T-cell (primary cell): Measurements from ENCODE around the gene DPP6. TPM values are rescaled to one million over a fixed set of nuclear protein-coding genes. Genes with fewer than 3 reads are reported as not detected.

Experiments
- ATAC-seq, 4 experiments: fragments of 200-7000 bp in 3 of 4; fragments of 150-1000 bp in 1 of 4; cut with Tn5 transposase; replicated peaks in 1 of 4; 1 replicate in 3 of 4; 2 replicates in 1 of 4; pipeline ENCODE4 v1.10.0; 2021; ENCODE audit warnings: moderate library complexity in 3 of 4, mild to moderate bottlenecking in 2 of 4, moderate number of reproducible peaks in 1 of 4
- CTCF ChIA-PET, 2 donors: fragments of 300-600 bp; sonication (Branson Sonifier 250); formaldehyde crosslinking; loops; one replicate each; lab custom pipeline; 2022; ENCODE audit warnings: antibody characterized with exemption in 2 of 2; lab: Charles Lee
- POLR2A ChIA-PET, 2 donors: fragments of 300-600 bp; sonication (Branson Sonifier 250); formaldehyde crosslinking; loops; one replicate each; lab custom pipeline; 2022; ENCODE audit warnings: antibody characterized with exemption in 2 of 2; lab: Charles Lee
- DNase-seq, 35 experiments: peaks; one replicate each; pipeline versions ENCODE4 v3.0.0 to v3.0.0-alpha.2; 2013 to 2023
- H3K27ac ChIP-seq: one replicate; pipeline ENCODE4 v1.5.1; 2013; ENCODE audit warnings: low read length
- H3K27me3 ChIP-seq, 2 experiments: replicated peaks in 1 of 2; 1 replicate in 1 of 2; 2 replicates in 1 of 2; pipeline versions ENCODE4 v1.6.1 to v1.7.0; 2013; ENCODE audit warnings: low read length in 1 of 2, mixed read lengths in 1 of 2; ENCODE audit not compliant: control insufficient read depth in 2 of 2, insufficient read depth in 2 of 2; ENCODE audit errors: extremely low read depth in 1 of 2
- H3K36me3 ChIP-seq, 2 donors: 1 replicate in 1 of 2; 2 replicates in 1 of 2; pipeline versions ENCODE4 v1.6.1 to v1.7.0; 2013; ENCODE audit warnings: low read length in 1 of 2; ENCODE audit not compliant: control insufficient read depth in 2 of 2, insufficient read depth in 1 of 2; ENCODE audit errors: extremely low read depth in 1 of 2
- H3K4me1 ChIP-seq, 2 experiments: 1 replicate in 1 of 2; 2 replicates in 1 of 2; pipeline versions ENCODE4 v1.6.1 to v1.7.0; 2013; ENCODE audit warnings: low read length in 2 of 2, mixed read lengths in 1 of 2; ENCODE audit not compliant: insufficient read depth in 2 of 2, control insufficient read depth in 1 of 2; ENCODE audit errors: extremely low read depth in 1 of 2
- H3K4me3 ChIP-seq, 2 donors: 1 replicate in 1 of 2; 2 replicates in 1 of 2; pipeline versions ENCODE4 v1.5.1 to v1.7.0; 2013; ENCODE audit warnings: mild to moderate bottlenecking in 2 of 2, low read length in 1 of 2, moderate library complexity in 1 of 2; ENCODE audit not compliant: control insufficient read depth in 1 of 2; ENCODE audit errors: extremely low read depth in 1 of 2
- H3K9me3 ChIP-seq: 2 replicates; pipeline ENCODE4 v1.7.0; 2013
- H3K27ac Mint-ChIP-seq, 2 donors: one replicate each; pipeline ENCODE4 v1.8.0; 2020 to 2021; ENCODE audit warnings: mild to moderate bottlenecking in 2 of 2, mixed read lengths in 2 of 2
- H3K27me3 Mint-ChIP-seq, 2 donors: one replicate each; pipeline ENCODE4 v1.8.0; 2021 to 2022; ENCODE audit warnings: mixed read lengths in 2 of 2
- H3K36me3 Mint-ChIP-seq: one replicate; pipeline ENCODE4 v1.8.0; 2021; ENCODE audit warnings: mixed read lengths
- H3K4me1 Mint-ChIP-seq, 3 donors: one replicate each; pipeline ENCODE4 v1.8.0; 2020 to 2022; ENCODE audit warnings: mixed read lengths in 3 of 3, mild to moderate bottlenecking in 1 of 3
- H3K4me3 Mint-ChIP-seq, 3 donors: one replicate each; pipeline ENCODE4 v1.8.0; 2020 to 2022; ENCODE audit warnings: mild to moderate bottlenecking in 3 of 3, mixed read lengths in 3 of 3, moderate library complexity in 3 of 3
- H3K9me3 Mint-ChIP-seq, 3 donors: one replicate each; pipeline ENCODE4 v1.8.0; 2020 to 2022; ENCODE audit warnings: mixed read lengths in 3 of 3
- WGBS: methylation state at CpG from one replicate; pipeline ENCODE4 v1.1.5; 2013; ENCODE audit warnings: missing lambda C conversion rate; ENCODE audit not compliant: insufficient coverage; 5-methylcytosine and 5-hydroxymethylcytosine counted together
- total RNA-seq, 35 experiments: library from RNA in 6 of 35; stranded (reverse) in 6 of 35; fragments of 120-200 nt in 1 of 35; gene quantifications; one replicate each; pipeline versions ENCODE4 v1.2.1 to v1.2.4 and lab custom pipeline; 2013 to 2026

The DPP6 gene
- total RNA-seq, 5 donors from 2014 or later (not counting 1 experiment from before 2014, with no cell fraction given): not detected

DNA sequence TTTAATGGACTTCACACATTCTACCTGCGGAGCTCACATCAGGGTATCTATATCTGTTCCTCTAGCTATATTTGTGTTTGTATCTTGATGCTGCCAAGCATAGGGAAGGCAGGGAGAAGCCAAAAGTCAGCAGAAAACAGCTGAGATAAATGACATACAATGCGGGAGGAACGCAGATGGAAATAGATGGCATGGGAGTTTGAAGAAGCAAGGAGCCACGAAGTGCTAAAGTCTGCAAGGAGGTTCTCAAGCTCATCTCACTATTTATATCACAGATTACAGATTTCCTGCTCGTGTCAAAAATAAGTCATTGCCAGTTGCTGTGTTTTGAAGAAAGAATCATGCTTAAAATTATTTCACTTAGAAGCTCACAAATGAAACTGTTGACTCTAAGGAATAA lies 180.5 kb downstream of the DPP6 start:
- H3K36me3 Mint-ChIP-seq: no peaks in the 10 kb centered on the region
- no peak overlapping the region for H3K27ac Mint-ChIP-seq
- H3K27me3 Mint-ChIP-seq: no peaks in the 10 kb centered on the region
- Histone ChIP-seq H3K27me3 (no peaks in the 10 kb centered on the region), H3K9me3 (no peaks in the 10 kb centered on the region), H3K27ac (no peak overlapping the region), H3K36me3 (no peaks in the 10 kb centered on the region), H3K4me3 (no peak overlapping the region), H3K4me1 (no peaks in the 10 kb centered on the region)
- no CpG with 5 or more reads among the region's 5 CpGs for WGBS
- no peaks in the 10 kb centered on the region for H3K4me1 Mint-ChIP-seq
- peaks cover 3 to 11% (median 6%) of the 10 kb centered on the region in 3 donors for H3K9me3 Mint-ChIP-seq
- CTCF ChIA-PET: no interaction called here
- POLR2A ChIA-PET: no interaction called here
- ATAC-seq: no peak
- no peak overlapping the region for H3K4me3 Mint-ChIP-seq
- no peak for DNase-seq

DNA sequence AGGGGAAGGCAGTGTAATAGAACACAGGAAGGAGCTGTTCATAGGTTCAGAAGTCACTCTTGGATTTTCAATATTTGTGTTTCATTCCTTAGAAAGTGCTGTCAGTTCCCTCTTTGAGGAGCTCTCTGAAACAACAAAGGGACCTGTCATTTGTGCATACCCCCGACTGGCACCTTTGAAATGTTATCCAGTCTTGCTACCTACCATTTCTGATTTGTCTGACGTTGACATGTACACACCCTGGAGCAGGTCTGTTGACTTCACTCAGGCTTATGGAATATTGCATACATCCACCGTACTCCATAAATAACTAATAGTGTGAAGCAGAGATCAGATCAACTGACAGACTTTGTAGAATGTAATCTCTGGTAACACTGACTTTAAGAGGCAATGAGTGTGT lies 189.8 kb downstream of the DPP6 start:
- H3K27me3 Mint-ChIP-seq: no peaks in the 10 kb centered on the region
- CTCF ChIA-PET: no interaction called here
- H3K4me3 Mint-ChIP-seq: no peak overlapping the region
- ATAC-seq (no peak), DNase-seq (no peak)
- H3K4me1 Mint-ChIP-seq: no peaks in the 10 kb centered on the region
- POLR2A ChIA-PET: no interaction called here
- 63% methylated on average over 1 of the region's 3 CpGs for WGBS
- Histone ChIP-seq H3K36me3 (no peaks in the 10 kb centered on the region), H3K27ac (no peak overlapping the region), H3K4me3 (no peak overlapping the region), H3K9me3 (no peaks in the 10 kb centered on the region), H3K4me1 (no peaks in the 10 kb centered on the region), H3K27me3 (no peaks in the 10 kb centered on the region)
- no peaks in the 10 kb centered on the region for H3K36me3 Mint-ChIP-seq
- H3K27ac Mint-ChIP-seq: no peak overlapping the region
- peaks cover 13 to 29% (median 14%) of the 10 kb centered on the region in 3 donors for H3K9me3 Mint-ChIP-seq

DNA sequence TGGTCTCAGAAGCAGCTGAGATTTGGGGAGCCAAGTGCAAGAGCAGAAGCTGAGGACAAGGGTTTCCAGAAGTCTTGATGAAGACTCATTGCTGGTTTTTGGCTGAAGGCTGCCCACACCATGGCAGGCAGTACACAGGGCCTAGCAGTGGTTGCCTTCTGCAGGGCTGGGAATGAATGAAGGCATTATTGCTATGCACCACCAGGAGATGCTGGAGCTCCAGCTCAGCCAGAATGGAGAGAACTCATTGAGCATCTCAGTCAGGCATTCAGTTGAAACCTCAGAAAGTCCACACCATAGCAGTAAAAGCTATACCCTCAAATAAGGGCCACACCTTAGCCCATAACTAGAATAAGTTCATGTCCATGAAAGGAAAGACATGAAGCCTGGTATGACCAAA lies 190.5 kb downstream of the DPP6 start:
- no peak overlapping the region for H3K27ac ChIP-seq
- no peaks in the 10 kb centered on the region for H3K36me3 Mint-ChIP-seq
- ChIA-PET CTCF (no interaction called here), POLR2A (no interaction called here)
- DNase-seq (no peak), ATAC-seq (no peak)
- no peaks in the 10 kb centered on the region for H3K4me1 ChIP-seq
- no peaks in the 10 kb centered on the region for H3K9me3 ChIP-seq
- H3K27me3 ChIP-seq: no peaks in the 10 kb centered on the region
- H3K9me3 Mint-ChIP-seq: peaks cover 13 to 29% (median 14%) of the 10 kb centered on the region in 3 donors
- no peaks in the 10 kb centered on the region for H3K4me1 Mint-ChIP-seq
- H3K36me3 ChIP-seq: no peaks in the 10 kb centered on the region
- no peak overlapping the region for H3K27ac Mint-ChIP-seq
- H3K27me3 Mint-ChIP-seq: no peaks in the 10 kb centered on the region
- no peak overlapping the region for H3K4me3 Mint-ChIP-seq
- no peak overlapping the region for H3K4me3 ChIP-seq

DNA sequence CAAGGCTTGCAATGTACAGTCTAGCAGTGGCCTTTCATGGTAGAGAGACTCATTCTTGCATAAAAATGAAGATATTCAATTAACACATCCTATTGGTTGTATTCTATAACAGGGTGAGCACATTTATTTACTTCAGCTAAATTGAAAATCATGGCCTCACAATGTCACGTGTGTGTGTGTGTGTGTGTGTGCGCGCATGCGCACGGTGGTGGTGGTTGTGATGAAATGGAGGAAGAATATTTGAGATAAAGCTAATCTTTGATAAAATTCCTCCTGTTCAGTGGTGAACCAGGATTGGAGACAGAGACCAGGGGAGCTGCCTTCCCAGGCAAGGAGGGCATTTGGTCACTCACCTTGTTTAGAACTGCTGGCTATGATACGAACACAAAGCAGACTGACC lies 199.8 kb downstream of the DPP6 start:
- ATAC-seq (no peak), DNase-seq (no peak)
- no peaks in the 10 kb centered on the region for H3K36me3 Mint-ChIP-seq
- Histone ChIP-seq H3K27ac (no peak overlapping the region), H3K9me3 (no peaks in the 10 kb centered on the region), H3K27me3 (no peaks in the 10 kb centered on the region), H3K4me1 (no peaks in the 10 kb centered on the region), H3K4me3 (no peak overlapping the region), H3K36me3 (no peaks in the 10 kb centered on the region)
- peaks cover 3 to 11% (median 5%) of the 10 kb centered on the region in 3 donors for H3K9me3 Mint-ChIP-seq
- WGBS: 100% methylated on average over 4 of the region's 6 CpGs
- no peaks in the 10 kb centered on the region for H3K4me1 Mint-ChIP-seq
- no peaks in the 10 kb centered on the region for H3K27me3 Mint-ChIP-seq
- no peak overlapping the region for H3K4me3 Mint-ChIP-seq
- ChIA-PET POLR2A (no interaction called here), CTCF (no interaction called here)
- no peak overlapping the region for H3K27ac Mint-ChIP-seq

DNA sequence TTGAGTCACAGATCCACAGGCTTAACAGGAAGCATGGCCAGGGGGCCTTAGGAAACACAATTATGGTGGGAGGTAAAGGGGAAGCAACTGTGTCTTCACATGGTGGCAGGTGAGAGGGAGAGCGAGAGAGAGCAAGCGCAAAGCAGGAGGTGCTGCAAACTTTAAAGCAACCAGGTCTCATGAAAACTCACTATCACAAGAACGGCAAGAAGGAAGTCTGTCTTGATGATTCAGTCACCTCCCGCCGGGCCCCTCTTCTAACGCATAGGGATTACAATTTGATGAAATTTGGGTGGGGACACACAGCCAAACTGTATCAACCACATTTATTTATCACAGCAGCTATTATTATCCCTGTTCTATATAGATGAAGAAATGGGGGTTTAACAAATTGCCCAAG lies 201.6 kb downstream of the DPP6 start:
- Mint-ChIP-seq H3K4me3 (no peak overlapping the region), H3K9me3 (peaks cover 3 to 16% (median 5%) of the 10 kb centered on the region in 3 donors), H3K36me3 (no peaks in the 10 kb centered on the region), H3K27ac (no peak overlapping the region), H3K4me1 (no peaks in the 10 kb centered on the region), H3K27me3 (no peaks in the 10 kb centered on the region)
- no peaks in the 10 kb centered on the region for H3K4me1 ChIP-seq
- ATAC-seq (no peak), DNase-seq (no peak)
- H3K4me3 ChIP-seq: no peak overlapping the region
- CTCF ChIA-PET: no interaction called here
- no CpG with 5 or more reads among the region's 6 CpGs for WGBS
- POLR2A ChIA-PET: no interaction called here
- no peaks in the 10 kb centered on the region for H3K9me3 ChIP-seq
- no peak overlapping the region for H3K27ac ChIP-seq
- H3K27me3 ChIP-seq: no peaks in the 10 kb centered on the region
- no peaks in the 10 kb centered on the region for H3K36me3 ChIP-seq

DNA sequence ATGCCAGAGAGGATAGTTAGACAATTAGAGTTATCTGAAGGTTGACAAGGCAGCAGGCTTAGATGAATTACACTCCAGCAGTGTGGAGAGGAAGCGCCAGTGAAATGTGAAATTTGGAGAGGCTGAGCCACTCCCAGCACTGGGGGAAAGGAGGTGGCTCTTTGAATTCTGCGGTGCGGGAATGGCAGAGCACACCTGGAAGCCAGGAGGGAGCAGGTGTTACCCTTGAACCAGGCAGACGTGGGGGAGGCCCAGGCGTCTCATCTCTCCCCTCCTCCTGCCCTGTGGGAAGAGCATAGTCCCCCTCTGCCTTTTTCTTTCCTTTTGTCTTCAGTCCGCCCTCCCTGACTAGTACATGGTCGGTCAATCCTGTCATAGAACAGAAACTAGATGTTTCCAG lies 203.1 kb downstream of the DPP6 start:
- Histone ChIP-seq H3K4me1 (no peaks in the 10 kb centered on the region), H3K27me3 (no peaks in the 10 kb centered on the region), H3K4me3 (no peak overlapping the region), H3K27ac (no peak overlapping the region), H3K36me3 (no peaks in the 10 kb centered on the region), H3K9me3 (no peaks in the 10 kb centered on the region)
- Mint-ChIP-seq H3K4me1 (no peaks in the 10 kb centered on the region), H3K4me3 (no peak overlapping the region), H3K27me3 (no peaks in the 10 kb centered on the region), H3K9me3 (peaks cover 10 to 25% (median 11%) of the 10 kb centered on the region in 3 donors), H3K27ac (no peak overlapping the region), H3K36me3 (no peaks in the 10 kb centered on the region)
- ATAC-seq (no peak), DNase-seq (no peak)
- 45% methylated on average over 3 of the region's 7 CpGs for WGBS
- POLR2A ChIA-PET: no interaction called here
- CTCF ChIA-PET: no interaction called here

DNA sequence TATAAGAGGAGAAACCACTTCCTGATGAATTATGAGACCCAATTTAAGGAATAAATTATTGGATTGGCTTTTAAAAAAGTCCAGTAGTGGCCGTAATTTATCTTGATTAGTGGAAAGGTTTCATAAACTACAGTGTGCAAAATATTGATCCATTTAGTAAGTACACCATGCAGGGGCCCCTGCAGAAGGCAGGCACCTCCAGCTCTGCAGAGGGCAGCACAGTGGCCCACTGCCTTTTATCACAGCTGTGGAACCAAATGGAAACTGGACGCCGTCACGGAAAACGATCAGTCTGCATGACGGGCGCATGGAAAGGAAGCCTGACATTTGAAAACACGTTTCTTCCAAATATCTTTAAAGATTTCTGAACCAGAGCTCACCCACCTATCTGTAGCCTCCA lies 204.0 kb downstream of the DPP6 start:
- ChIA-PET POLR2A (no interaction called here), CTCF (no interaction called here)
- DNase-seq (no peak), ATAC-seq (no peak)
- Mint-ChIP-seq H3K9me3 (peaks cover 8 to 18% (median 9%) of the 10 kb centered on the region in 3 donors), H3K36me3 (no peaks in the 10 kb centered on the region), H3K4me1 (no peaks in the 10 kb centered on the region), H3K4me3 (no peak overlapping the region), H3K27ac (no peak overlapping the region), H3K27me3 (no peaks in the 10 kb centered on the region)
- H3K4me3 ChIP-seq: no peak overlapping the region
- H3K27ac ChIP-seq: no peak overlapping the region
- no peaks in the 10 kb centered on the region for H3K9me3 ChIP-seq
- H3K27me3 ChIP-seq: no peaks in the 10 kb centered on the region
- 85% methylated on average over 7 of the region's 8 CpGs for WGBS
- H3K4me1 ChIP-seq: no peaks in the 10 kb centered on the region
- no peaks in the 10 kb centered on the region for H3K36me3 ChIP-seq
